GM21515 (cell line): ENCODE data around the gene SDR9C7.
"Not testable (repeated sequence)": the region's sequence is repeated elsewhere in the genome, so short reads cannot be mapped to it uniquely, and the experiment has no call there.

ENCODE experiments used
- ATAC-seq: cut with Tn5 transposase; IDR thresholded peaks from one replicate; pipeline ENCODE4 v1.9.1; 2021; ENCODE audit not compliant: unreplicated experiment

The SDR9C7 gene

DNA sequence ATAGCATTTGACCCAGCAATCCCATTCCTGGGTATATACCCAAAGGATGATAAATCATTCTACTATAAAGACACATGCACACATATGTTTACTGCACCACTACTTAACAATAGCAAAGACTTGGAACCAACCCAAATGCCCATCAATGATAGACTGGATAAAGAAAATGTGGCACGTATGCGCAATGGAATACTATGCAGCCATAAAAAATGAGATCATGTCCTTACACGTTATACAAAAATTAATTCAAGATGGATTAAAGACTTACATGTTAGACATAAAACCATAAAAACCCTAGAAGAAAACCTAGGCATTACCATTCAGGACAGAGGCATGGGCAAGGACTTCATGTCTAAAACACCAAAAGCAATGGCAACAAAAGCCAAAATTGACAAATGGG is 16.1 kb downstream of the SDR9C7 start:
- ATAC-seq = not testable (repeated sequence)

DNA sequence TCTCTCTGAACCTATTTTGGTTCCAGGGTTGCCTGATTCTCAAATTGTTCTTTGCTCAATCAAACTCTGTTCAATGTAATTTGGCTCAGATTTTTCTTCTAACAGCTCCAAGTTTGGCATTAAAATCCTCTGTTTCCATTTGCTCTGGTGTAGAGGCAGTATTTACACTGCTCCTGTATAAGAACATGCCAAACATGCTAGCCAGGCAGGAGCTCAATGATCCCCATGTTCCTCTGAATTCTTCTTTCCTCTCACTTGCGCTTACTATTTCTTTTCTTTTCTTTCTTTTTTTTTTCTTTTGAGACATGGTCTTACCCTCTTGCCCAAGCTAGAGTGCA is 17.2 kb downstream of the SDR9C7 start:
- no peak for ATAC-seq

DNA sequence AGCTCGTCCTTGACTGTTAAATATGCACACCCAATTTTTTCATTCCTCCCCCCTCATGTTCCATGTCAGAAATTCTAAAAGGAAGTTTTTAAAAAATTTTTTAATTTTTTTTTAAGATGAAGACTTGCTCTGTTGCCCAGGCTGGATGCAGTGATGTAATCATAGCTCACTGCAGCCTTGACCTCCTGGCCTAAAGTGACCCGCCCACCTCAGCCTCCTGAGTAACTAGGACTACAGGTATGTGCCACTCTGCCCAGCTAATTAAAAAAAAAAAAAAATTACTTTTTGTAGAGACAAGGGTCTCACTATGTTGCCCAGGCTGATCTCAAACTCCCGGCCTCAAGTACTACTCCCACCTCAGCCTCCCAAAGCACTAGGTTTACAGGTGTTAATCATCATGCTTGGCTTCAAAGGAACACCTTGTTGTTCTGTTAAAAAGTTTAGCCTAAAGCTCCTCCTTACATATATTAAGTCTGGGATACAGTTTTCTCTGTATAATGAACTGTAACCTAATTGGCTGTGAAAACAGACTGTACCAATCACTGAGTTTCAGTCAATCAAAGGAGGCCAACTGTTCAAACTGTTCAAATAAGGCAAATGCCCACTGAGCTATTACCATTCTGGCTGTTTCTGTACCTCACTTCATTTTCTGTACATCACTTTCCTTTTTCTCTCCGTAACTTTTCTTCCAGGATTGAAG is 17.8 kb downstream of the SDR9C7 start:
- no peak for ATAC-seq

DNA sequence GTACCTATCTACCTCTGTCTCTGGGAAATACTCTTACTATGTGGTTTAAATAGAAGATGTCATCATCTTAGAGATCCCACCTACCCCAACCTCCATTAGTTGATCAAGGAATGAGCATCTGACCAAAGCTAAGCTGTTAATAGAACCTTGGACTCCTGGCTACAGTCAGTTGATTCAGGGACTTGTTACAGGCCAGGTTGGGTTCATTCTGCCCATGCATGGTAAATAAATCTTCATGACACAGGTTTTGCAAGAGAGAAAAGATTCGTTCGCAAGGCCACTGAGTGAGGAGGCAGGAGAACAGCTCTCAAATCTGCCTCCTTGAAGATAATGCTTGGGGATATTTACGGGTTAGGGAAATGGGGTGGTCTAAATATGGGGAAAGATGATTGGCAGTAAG is 19.5 kb downstream of the SDR9C7 start:
- ATAC-seq = no peak

DNA sequence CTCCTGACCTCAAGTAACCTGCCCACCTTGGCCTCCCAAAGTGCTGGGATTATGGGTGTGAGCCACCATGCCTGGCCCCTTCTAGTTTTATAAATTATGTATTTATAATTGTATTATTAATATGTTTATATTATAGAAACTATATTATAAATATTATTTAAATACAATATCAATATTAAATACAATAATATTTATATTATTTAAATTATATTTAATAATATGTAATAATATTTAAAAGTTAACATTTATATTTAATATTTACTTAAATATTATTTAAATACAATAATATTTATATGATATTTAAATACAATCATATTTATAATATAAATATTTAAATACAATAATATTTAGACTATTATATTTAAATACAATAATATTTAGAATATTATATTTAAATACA is 20.0 kb downstream of the SDR9C7 start:
- ATAC-seq = no peak

DNA sequence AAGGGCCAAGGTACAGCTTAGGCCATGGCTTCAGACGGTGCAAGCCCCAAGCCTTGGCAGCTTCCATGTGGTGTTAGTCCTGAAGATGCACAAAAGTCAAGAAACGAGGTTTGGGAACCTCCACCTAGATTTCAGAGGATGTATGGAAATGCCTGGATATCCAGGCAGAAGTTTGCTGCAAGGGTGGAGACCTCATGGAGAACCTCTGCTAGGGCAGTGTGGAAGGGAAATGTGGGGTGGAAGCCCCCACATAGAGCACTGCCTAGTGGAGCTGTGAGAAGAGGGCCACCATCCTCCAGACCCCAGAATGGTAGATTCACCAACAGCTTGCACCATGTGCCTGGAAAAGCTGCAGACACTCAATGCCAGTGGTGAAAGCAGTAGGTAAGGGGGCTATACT is 24.8 kb downstream of the SDR9C7 start:
- ATAC-seq = not testable (repeated sequence)

DNA sequence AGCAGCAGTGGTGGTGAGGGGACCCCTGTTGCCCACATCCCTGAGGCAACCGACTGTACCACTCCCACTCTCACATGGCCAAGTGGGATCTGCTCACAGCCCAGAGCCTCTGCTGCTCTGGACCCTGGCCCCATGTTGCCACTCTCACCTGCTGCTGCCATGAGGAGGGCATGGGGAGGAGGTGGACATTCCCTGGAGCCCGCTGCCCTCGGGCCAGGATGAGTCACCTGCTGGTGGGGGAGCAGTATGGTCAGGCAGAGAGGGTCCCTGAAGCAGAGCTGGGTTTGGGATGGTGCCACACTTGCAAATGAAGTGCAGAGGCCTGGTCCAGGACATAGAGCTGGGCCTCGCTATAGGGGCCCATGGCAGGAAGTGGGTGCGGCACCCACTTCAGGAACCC is 26.1 kb downstream of the SDR9C7 start:
- ATAC-seq = no peak

DNA sequence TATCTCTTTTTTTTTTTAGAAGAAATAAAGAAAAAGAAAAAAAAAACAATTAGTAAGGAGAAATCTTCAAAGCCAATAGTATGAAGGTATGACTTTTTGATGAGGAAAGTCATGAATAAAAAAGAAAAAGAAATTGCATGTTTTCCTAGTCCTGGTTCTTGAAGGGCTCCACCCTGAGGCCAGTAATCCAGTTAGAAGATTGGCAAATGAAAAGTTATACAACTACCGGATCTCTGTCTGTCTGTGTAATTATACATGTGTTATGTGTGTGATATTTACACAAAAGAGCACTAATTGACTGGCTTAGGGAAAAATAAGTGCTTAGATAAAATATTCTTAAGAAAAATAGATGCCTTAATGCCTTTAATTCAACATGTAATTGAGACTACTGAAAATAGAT is 28.4 kb downstream of the SDR9C7 start:
- no peak for ATAC-seq

DNA sequence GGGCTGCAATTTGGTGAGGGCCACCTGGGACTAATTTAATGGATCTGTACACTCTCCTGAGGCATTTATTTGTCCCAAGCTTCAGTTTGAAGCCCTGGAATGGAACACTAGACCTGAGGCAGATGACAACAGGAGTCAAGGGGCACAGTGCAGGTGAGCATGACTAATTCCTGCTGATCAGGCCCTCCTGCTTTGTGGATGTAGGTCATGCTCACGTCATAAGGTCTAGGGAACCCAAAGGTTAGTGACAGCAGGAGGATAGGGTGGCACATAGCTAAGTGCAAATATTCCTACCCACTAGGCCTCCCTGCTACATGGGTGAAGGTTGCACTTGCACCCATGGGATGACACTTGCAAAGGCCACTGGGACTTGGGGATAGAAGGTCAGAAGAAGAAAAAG is 30.8 kb downstream of the SDR9C7 start:
- ATAC-seq = no peak

DNA sequence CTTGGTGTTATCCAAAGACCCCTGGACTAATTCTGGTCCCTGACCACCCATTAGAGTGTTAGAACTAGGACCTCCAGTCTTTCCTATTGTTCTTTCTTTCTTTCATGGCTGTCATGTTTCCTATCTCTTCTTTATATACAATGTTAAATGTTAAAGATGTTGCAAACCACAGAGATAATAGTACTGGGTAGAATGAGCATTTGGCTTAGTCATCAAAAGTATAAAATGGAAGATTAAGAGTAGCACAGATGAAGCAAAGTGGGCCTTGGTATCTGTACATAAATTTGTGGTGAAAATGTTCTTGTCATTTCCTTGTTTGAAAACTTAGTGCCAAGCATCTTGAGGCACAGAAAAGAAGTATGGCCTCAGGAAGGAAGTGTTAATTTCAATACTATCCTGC is 32.9 kb downstream of the SDR9C7 start:
- not testable (repeated sequence) for ATAC-seq

DNA sequence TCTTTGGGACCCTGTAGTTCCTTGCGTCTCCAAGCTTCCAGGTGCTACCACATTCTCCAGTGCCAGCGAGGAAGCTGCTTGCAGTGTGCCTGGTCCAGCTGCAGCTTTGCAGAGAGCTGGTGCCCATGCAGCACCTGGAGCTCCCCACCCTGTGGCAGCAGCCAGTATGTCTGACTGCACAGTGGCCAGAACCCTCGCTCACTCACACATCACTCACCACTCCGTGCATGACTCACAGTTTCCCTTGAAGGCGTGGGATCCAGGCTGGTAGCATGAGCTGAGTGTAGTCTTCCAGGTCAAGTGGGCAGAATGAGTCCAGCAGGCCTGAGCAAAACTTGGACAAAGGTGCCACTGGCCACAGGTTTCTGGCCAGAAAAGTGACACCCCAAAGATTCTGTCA is 33.6 kb downstream of the SDR9C7 start:
- ATAC-seq = no peak

DNA sequence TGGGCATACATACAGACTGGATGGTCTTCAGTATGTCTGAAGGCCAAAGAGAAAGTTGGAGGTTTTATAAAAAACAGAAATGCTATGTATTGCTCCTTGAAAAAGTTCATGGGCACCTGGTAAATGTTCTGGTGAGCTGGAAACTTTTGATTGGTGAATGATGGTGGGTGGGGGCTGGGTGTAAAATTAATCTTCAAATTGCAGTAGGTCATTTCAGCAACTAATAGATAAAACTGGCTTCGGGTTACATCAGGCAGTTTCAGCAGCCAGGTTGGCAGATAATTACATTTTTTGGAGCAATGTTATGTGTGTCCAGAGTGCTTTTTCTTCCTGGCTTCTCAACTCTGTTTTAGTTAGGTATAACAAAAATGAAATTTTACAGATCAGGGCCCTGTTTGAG is 35.3 kb downstream of the SDR9C7 start:
- no peak for ATAC-seq

DNA sequence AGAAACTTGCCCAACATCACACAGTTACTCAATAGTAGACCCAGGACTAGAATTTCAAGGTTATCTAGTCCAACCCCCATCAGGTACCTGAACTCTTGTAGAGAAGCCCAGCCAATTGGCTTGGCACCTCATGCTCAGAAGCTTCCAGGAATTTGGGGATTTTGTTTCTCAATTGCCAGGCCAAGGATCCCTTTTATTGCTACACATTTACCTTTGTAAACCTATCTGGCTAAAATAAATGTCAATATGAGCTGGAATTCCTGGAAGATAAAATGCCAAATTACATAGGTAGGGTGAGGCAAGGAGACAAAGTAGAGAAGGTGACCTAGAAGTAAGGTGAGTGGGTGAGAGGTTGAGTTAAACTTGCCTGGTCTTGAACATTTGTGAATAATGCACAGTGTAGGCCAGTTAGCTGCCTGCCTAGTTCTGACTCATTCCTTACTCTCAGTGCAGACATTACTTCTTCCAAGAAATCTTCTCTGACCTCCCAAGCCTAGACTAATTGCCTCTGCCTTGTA is 36.3 kb downstream of the SDR9C7 start:
- ATAC-seq = no peak

DNA sequence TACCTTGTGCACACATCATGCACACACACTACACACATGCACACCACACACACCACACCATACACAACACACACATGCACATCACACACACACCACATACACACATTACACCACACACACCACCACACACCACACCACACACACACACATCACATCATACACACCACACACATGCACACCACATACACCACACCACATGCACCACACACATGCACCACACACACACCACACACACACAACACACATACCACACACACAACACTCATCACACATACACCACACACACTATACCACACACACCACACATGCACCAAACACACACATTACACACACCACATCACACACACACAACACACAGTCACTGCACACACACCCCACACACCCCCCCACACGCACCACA is 38.1 kb downstream of the SDR9C7 start:
- no peak for ATAC-seq

DNA sequence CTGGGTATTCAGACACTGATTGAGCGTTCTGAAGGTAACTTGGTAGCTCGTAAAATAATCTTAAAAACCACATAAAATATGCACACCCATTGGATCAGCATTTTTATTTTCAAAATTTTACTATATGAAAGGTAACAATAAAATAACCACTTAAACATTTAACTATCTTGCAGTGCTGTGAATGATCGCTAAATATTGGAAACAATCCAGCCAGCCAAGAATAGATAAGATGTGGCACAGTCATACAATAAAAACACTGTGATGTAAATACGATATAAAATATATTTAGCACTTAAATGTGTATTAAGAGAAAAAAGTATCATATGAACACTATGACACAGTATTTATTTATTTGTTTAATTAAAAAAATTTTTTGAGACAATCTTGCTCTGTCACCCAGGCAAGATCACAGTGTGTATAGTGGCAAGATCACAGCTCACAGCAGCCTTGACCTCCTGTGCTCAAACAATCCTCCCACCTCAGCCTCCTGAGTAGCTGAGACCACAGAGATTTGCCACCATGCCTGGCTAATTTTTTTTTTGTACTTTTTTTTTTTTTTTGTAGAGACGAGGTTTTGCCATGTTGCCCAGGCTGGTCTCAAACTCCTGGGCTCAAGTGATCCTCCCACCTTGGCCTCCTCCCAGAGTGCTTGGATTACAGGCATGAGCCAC is 39.4 kb downstream of the SDR9C7 start:
- no peak for ATAC-seq

DNA sequence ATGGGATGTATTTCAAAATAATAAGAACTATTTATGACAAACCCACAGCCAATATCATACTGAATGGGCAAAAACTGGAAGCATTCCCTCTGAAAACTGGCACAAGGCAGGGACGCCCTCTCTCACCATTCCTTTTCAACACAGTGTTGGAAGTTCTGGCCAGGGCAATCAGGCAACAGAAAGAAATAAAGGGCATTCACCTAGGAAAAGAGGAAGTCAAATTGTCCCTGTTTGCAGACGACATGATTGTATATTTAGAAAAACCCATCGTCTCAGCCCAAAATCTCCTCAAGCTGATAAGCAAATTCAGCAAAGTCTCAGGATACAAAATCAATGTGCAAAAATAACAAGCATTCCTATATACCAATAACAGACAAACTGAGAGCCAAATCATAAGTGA is 42.3 kb downstream of the SDR9C7 start:
- ATAC-seq = not testable (repeated sequence)

DNA sequence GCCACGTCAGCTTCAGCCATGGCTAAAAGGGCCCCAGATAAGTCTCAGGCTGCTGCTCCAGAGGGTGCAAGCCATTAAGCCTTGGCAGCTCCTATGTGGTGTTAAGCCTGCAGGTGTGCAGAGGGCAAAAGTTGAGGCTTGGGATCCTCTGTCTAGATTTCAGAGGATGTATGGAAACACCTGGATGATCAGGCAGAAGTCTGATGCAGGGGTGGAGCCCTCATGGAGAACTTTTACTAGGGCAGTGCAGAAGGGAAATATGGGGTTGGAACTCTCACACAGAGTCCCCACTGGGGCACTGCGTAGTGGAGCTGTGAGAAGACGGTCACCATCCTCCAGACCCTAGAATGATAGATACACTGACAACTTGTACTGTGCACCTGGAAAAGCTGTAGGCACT is 47.9 kb downstream of the SDR9C7 start:
- ATAC-seq = no peak

DNA sequence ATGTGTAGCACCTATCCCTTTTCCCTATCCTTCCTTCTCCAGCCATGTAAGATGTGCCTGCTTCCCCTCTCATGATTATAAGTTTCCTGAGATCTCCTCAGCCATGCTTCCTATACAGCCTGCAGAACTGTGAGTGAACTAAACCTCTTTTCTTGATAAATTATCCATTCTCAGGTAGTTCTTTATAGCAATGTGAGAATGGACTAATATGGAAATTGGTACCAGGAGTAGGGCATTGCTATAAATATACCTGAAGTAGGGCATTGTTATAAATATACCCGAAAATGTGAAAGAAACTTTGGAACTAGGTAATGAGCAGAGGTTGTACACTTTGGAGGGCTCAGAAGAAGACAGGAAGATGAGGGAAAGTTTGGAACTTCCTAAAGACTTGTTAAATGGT is 48.9 kb downstream of the SDR9C7 start:
- ATAC-seq = no peak

DNA sequence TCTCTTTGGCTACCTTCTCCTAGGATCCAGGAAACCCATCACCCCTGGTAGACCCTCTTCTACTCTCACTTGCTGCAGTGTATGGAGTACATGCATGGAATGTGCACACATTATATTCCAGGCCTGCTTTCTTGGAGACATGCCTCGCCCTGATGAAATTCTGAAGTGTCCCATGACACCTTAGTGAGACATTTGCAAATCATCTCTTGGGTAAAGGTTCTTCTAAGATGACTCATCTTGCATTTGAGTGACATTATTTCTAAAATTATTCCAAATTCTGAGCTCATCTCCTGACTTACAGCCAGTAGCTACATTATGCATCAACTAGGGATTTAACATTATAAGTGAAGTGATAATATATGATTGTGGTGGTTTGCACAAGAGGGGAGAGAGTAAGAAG is 49.8 kb downstream of the SDR9C7 start:
- ATAC-seq = no peak

DNA sequence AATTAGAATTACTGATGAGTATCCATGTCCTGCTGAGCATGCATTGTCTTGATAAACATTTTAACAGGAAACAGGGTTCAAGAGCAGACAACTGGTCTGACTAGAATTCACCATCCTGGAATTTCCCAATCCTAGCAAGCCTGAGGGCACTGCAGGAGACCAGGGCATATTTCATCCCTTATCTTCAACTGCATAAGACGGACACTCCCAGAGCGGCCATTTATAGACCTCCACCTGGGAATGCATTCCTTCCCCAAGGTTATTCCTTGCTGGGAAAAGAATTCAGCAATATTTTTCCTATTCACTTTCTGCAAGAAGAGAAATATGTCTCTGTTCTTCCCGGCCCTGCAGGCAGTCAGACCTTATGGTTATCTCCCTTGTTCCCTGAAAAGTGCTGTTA is 51.8 kb downstream of the SDR9C7 start:
- ATAC-seq = not testable (repeated sequence)

DNA sequence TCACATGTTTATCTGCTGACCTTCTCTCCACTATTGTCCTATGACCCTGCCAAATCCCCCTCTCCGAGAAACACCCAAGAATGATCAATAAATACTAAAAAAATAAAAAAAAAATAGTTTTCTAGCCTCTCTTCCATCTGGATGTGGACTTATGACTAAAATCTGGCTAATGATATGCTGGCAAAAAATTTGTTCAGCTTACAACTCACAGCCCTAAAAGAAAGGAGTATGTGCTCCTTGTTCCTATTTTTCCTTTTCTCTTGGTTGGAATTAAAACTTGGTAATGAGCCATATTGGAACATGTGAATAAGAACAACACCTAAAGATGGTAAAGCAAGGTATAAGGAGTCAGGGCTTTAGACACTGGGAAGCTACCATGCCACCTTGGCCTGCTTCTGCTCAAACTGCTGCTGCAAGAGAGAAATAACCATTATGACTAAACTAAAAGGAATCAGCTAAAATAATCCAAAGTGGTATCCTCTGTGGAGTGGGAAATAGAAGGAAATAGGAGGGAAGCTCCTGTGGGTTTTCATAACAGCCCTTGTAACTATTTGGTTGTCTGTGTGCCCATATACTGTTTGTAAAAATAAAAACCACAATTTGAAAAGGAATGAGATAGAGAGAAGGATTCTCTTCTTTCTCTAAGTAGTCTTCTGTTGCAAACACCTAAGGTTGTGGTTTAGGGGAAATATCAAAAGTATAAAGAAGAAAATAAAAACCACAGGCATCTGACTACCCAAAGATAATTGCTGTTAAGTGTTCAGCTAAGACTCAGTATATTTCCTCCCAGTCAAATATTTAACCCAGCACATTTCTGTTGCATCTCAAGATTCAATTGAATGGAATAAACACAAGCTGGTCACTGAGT is 53.8 kb downstream of the SDR9C7 start:
- no peak for ATAC-seq
